K562 (cell line): Measurements from ENCODE around the gene CEP131. TPM values are rescaled to one million over a fixed set of nuclear protein-coding genes. Genes with fewer than 3 reads are reported as not detected.
A peak's percentile ranks its signal among the peaks of the same experiment; 100 is the strongest.

ENCODE experiments used
- ATAC-seq: fragments of 200-7000 bp; cut with Tn5 transposase; 3 replicates; pipeline ENCODE4 v1.9.1; 2020; ENCODE audit warnings: moderate library complexity
- BruUV-seq: library from RNA; stranded (reverse); fragments of 400-500 nt; replicated peaks from 2 replicates; lab custom pipeline; 2021; lab: Mats Ljungman, UMichigan
- CTCF ChIA-PET: fragments of 300-600 bp; formaldehyde crosslinking; extraction: SDS; loops from one replicate; lab custom pipeline; 2021; ENCODE audit warnings: low intra/inter-chr PET ratio; lab: Yijun Ruan, JAX
- POLR2A ChIA-PET: fragments of 300-600, 350-650 bp; sonication (Branson Sonifier 250); formaldehyde crosslinking; extraction: SDS; loops from one replicate; lab custom pipeline; 2021; ENCODE audit warnings: antibody characterized with exemption, inconsistent platforms; lab: Yijun Ruan, JAX
- DNase-seq, 4 experiments: peaks; one replicate each; pipeline versions ENCODE4 v3.0.0 to v3.0.0-alpha.2; 2011 to 2018; ENCODE audit warnings: low spot score in 3 of 4, mixed read lengths in 3 of 4; ENCODE audit errors: extremely low read depth in 1 of 4
- FAIRE-seq: peaks from 2 replicates; lab custom pipeline; 2011; peaks lifted over from hg19 to GRCh38; lab: Jason Lieb, UNC
- H2AFZ ChIP-seq: 2 replicates; pipeline ENCODE4 v1.6.0; 2011; ENCODE audit warnings: low read depth, low read length, control low read depth, inconsistent platforms
- H3K27ac ChIP-seq: fragments of 200-600 bp; 3 replicates; pipeline ENCODE4 v1.8.0; 2011; ENCODE audit warnings: low read depth, mild to moderate bottlenecking, control low read depth, inconsistent platforms, low read length, moderate library complexity, mixed read lengths; ENCODE audit errors: extremely low read depth
- H3K27me3 ChIP-seq, 2 experiments: fragments of 300-600 bp in 1 of 2; 2 replicates in 1 of 2; 3 replicates in 1 of 2; pipeline versions ENCODE4 v1.6.0 to v1.8.0; 2011; ENCODE audit warnings: inconsistent platforms in 2 of 2, low read length in 2 of 2, mild to moderate bottlenecking in 1 of 2, mixed read lengths in 1 of 2, moderate library complexity in 1 of 2; ENCODE audit not compliant: control insufficient read depth in 2 of 2, insufficient read depth in 2 of 2
- H3K36me3 ChIP-seq: fragments of 300-600 bp; 3 replicates; pipeline ENCODE4 v1.8.0; 2011; ENCODE audit warnings: mild to moderate bottlenecking, low read length, inconsistent platforms; ENCODE audit not compliant: control insufficient read depth, insufficient read depth
- H3K4me1 ChIP-seq, 2 experiments: fragments of 200-600 bp in 1 of 2; replicated peaks in 1 of 2; 2 replicates in 1 of 2; 3 replicates in 1 of 2; pipeline versions ENCODE4 v1.5.1 to v1.8.0; 2011; ENCODE audit warnings: inconsistent platforms in 2 of 2, low read length in 2 of 2, mild to moderate bottlenecking in 1 of 2, mixed read lengths in 1 of 2, moderate library complexity in 1 of 2; ENCODE audit not compliant: control insufficient read depth in 2 of 2, insufficient read depth in 2 of 2
- H3K4me2 ChIP-seq: 2 replicates; pipeline ENCODE4 v1.6.1; 2011; ENCODE audit warnings: low read length, control low read depth, inconsistent platforms, mixed read lengths; ENCODE audit not compliant: insufficient read depth
- H3K4me3 ChIP-seq: fragments of 200-600 bp; sonication (generic), shearing (Covaris generic); 2 replicates; pipeline ENCODE4 v1.5.1; 2016; ENCODE audit warnings: control low read depth, inconsistent platforms
- H3K79me2 ChIP-seq: fragments of 200-600 bp; 3 replicates; pipeline ENCODE4 v1.8.0; 2011; ENCODE audit warnings: low read length, inconsistent platforms; ENCODE audit not compliant: control insufficient read depth, insufficient read depth
- H3K9ac ChIP-seq, 2 experiments: 2 replicates each; pipeline versions ENCODE4 v1.6.0 to v1.6.1; 2011; ENCODE audit warnings: low read depth in 2 of 2, low read length in 2 of 2, control low read depth in 1 of 2, inconsistent platforms in 1 of 2, mild to moderate bottlenecking in 1 of 2, mixed read lengths in 1 of 2; ENCODE audit not compliant: insufficient read depth in 1 of 2
- H3K9me1 ChIP-seq: one replicate; pipeline ENCODE4 v1.6.0; 2011; ENCODE audit warnings: inconsistent platforms, mild to moderate bottlenecking, low read length, moderate library complexity; ENCODE audit not compliant: control insufficient read depth, insufficient read depth
- H3K9me3 ChIP-seq: replicated peaks from 2 replicates; pipeline ENCODE4 v1.5.1; 2011; ENCODE audit warnings: low read depth, low read length, inconsistent platforms; ENCODE audit not compliant: control insufficient read depth, insufficient read depth
- H4K20me1 ChIP-seq: replicated peaks from 2 replicates; pipeline ENCODE4 v1.6.1; 2011; ENCODE audit warnings: low read length, inconsistent platforms, mixed read lengths; ENCODE audit not compliant: control insufficient read depth, insufficient read depth
- HDAC8 ChIP-seq: fragments of 450-650 bp; IDR thresholded peaks from 2 replicates; pipeline ENCODE4 v1.6.1; 2016; ENCODE audit warnings: mild to moderate bottlenecking, missing genetic modification characterization, moderate library complexity, missing compliant biosample characterization
- MED1 ChIP-seq: sonication (generic); formaldehyde crosslinking; IDR thresholded peaks from 2 replicates; pipeline ENCODE4 v1.8.1; 2023; ENCODE audit warnings: missing genetic modification reagents, borderline replicate concordance
- NFIC ChIP-seq: fragments of 450-650 bp; IDR thresholded peaks from 2 replicates; pipeline ENCODE4 v1.6.1; 2017; ENCODE audit warnings: mild to moderate bottlenecking, inconsistent platforms
- NR2C2 ChIP-seq, 2 experiments: fragments of 200-800 bp in 1 of 2; sonication (Bioruptor generic) in 1 of 2; sonication (generic) in 1 of 2; formaldehyde crosslinking in 1 of 2; IDR thresholded peaks; 2 replicates each; pipeline versions ENCODE4 v1.6.1 to v1.8.0; 2016 to 2022; ENCODE audit warnings: mild to moderate bottlenecking in 1 of 2, missing compliant biosample characterization in 1 of 2, missing genetic modification characterization in 1 of 2, missing genetic modification reagents in 1 of 2
- PTBP1 ChIP-seq: fragments of 200-400 bp; formaldehyde crosslinking; IDR thresholded peaks from 2 replicates; pipeline ENCODE4 v1.6.1; 2017; ENCODE audit warnings: low read depth, low read length
- SRSF7 ChIP-seq: fragments of 200-400 bp; formaldehyde crosslinking; optimal IDR thresholded peaks from 2 replicates; pipeline ENCODE3; 2017; ENCODE audit warnings: mild to moderate bottlenecking, low read depth, low read length
- WGBS: fragments of 100-300 bp; shearing (Covaris generic); methylation state at CpG from one replicate; pipeline ENCODE4 v1.1.6; 2016; ENCODE audit warnings: low coverage, mixed read lengths; ENCODE audit not compliant: insufficient coverage; ENCODE audit errors: missing lambda C conversion rate; 5-methylcytosine and 5-hydroxymethylcytosine counted together
- in situ Hi-C: fragments of 300-500 bp; cut with MboI; formaldehyde crosslinking; loops from 4 replicates; pipeline ENCODE4 v1.15.0; 2018; ENCODE audit warnings: inconsistent platforms, mixed read lengths
- intact Hi-C: fragments of 100-400 bp; cut with micrococcal nuclease; formaldehyde crosslinking; loops from 2 replicates; pipeline ENCODE4 v1.14.2; 2022
- polyA plus RNA-seq, 8 experiments: library from polyadenylated mRNA; depleted of rRNA in 4 of 8; stranded (reverse) in 5 of 8; unstranded in 3 of 8; fragments of >200 nt; fragmentation: Nextera tagmentation in 2 of 8; fragmentation: Illumina TruSeq in 1 of 8; extraction: Ambion mirVana in 2 of 8; extraction: Trizol in 1 of 8; gene quantifications; 2 replicates each; pipeline versions ENCODE4 v1.2.1 to v1.2.3, GENCODE V29; 2011 to 2014; ENCODE audit warnings: inconsistent platforms in 1 of 8, missing spikeins in 1 of 8
- total RNA-seq, 7 experiments: library from RNA; depleted of rRNA in 6 of 7; stranded (reverse); fragments of >200 nt in 6 of 7; fragmentation: Illumina TruSeq in 2 of 7; extraction: Trizol in 2 of 7; gene quantifications; 2 replicates each; pipeline versions ENCODE4 v1.2.1 to v1.2.3, GENCODE V29; 2011 to 2021; ENCODE audit warnings: low replicate concordance in 1 of 7
- TF ChIP-seq, protein P1 (sequence below): fragments of 450-650 bp; IDR thresholded peaks from 2 replicates; pipeline ENCODE4 v1.6.1; 2017; ENCODE audit warnings: antibody characterized with exemption
- TF ChIP-seq, protein P2 (sequence below), 2 experiments: IDR thresholded peaks; 2 replicates each; pipeline ENCODE4 v1.6.1; 2012; ENCODE audit warnings: improper control_type of control experiment in 2 of 2, low read depth in 2 of 2, low read length in 2 of 2, borderline replicate concordance in 1 of 2
- TF ChIP-seq, protein P3 (sequence below): fragments of 200-800 bp; sonication (Bioruptor generic); IDR thresholded peaks from 2 replicates; pipeline ENCODE4 v1.6.1; 2017; ENCODE audit warnings: missing genetic modification characterization, missing compliant biosample characterization

CEP131 gene
- total and polyA plus RNA-seq, 9 of the 15 experiments (the other 6 are each of a cell fraction or from before 2014, with no cell fraction given) = 0.24 to 21.2 (median 2.3) TPM

- TF ChIP-seq SRSF7 (no peak), NFIC (no peak), MED1 (no peak), PTBP1 (no peak), HDAC8 (tag) (no peak)
- TF ChIP-seq, protein P1, sequence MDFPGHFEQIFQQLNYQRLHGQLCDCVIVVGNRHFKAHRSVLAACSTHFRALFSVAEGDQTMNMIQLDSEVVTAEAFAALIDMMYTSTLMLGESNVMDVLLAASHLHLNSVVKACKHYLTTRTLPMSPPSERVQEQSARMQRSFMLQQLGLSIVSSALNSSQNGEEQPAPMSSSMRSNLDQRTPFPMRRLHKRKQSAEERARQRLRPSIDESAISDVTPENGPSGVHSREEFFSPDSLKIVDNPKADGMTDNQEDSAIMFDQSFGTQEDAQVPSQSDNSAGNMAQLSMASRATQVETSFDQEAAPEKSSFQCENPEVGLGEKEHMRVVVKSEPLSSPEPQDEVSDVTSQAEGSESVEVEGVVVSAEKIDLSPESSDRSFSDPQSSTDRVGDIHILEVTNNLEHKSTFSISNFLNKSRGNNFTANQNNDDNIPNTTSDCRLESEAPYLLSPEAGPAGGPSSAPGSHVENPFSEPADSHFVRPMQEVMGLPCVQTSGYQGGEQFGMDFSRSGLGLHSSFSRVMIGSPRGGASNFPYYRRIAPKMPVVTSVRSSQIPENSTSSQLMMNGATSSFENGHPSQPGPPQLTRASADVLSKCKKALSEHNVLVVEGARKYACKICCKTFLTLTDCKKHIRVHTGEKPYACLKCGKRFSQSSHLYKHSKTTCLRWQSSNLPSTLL = no peak
Observed at GRCh38 chr17:81160747-81161453, 61.9 kb downstream of the CEP131 start (continued).

DNA sequence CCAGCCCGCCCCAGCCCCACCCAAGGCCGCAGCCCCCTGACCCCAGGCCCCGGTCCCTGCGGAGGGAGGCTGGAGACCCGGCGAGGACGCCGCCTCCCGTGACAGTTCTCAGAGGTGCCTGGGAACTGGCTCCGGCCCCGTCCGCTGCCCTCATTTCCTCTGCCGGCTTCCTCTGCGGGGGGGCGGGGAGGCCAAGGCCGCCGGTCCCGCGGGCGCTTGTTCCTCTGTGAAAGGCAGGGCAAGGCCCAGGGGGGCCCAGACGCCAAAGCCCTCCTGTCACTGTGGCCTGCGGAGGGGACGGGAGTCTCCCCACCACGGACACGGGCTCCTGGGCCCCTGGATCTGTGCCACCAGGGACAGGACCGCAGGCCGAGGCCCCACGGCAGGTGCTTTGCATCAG lies 62.5 kb downstream of the CEP131 start:
- in situ Hi-C loops (no loop called here), intact Hi-C loops (no loop called here)
- CTCF ChIA-PET = no interaction called here
- POLR2A ChIA-PET = no interaction called here
- no peaks in the 10 kb centered on the region; the same call in 1 of the 2 replicates for H4K20me1 ChIP-seq
- FAIRE-seq = no peak
- H3K9ac ChIP-seq = peak overlapping the region in 1 of 2 experiments; percentile 6; a peak in 1 of 4 replicates
- TF ChIP-seq, protein P2, sequence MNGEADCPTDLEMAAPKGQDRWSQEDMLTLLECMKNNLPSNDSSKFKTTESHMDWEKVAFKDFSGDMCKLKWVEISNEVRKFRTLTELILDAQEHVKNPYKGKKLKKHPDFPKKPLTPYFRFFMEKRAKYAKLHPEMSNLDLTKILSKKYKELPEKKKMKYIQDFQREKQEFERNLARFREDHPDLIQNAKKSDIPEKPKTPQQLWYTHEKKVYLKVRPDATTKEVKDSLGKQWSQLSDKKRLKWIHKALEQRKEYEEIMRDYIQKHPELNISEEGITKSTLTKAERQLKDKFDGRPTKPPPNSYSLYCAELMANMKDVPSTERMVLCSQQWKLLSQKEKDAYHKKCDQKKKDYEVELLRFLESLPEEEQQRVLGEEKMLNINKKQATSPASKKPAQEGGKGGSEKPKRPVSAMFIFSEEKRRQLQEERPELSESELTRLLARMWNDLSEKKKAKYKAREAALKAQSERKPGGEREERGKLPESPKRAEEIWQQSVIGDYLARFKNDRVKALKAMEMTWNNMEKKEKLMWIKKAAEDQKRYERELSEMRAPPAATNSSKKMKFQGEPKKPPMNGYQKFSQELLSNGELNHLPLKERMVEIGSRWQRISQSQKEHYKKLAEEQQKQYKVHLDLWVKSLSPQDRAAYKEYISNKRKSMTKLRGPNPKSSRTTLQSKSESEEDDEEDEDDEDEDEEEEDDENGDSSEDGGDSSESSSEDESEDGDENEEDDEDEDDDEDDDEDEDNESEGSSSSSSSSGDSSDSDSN (IDR thresholded peaks at IDR 0.05; ENCODE audit: borderline replicate concordance in 1 of 2, low read depth in 2 of 2, low read length in 2 of 2) = 0 out of 4 replicates have a peak, but pooled peaks of 1 of the 2 experiments have one; percentile 24
- TF ChIP-seq NR2C2 (CRISPR knock-in tag; IDR thresholded peaks at IDR 0.05) (no peak), NR2C2 (tag; IDR thresholded peaks at IDR 0.05) (no peak)
- TF ChIP-seq, protein P3, sequence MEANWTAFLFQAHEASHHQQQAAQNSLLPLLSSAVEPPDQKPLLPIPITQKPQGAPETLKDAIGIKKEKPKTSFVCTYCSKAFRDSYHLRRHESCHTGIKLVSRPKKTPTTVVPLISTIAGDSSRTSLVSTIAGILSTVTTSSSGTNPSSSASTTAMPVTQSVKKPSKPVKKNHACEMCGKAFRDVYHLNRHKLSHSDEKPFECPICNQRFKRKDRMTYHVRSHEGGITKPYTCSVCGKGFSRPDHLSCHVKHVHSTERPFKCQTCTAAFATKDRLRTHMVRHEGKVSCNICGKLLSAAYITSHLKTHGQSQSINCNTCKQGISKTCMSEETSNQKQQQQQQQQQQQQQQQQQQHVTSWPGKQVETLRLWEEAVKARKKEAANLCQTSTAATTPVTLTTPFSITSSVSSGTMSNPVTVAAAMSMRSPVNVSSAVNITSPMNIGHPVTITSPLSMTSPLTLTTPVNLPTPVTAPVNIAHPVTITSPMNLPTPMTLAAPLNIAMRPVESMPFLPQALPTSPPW (CRISPR knock-in tag) = peak; percentile 38; the same call in 1 of the 2 replicates
- no peak for ATAC-seq
- no peak for DNase-seq
- H3K27me3 ChIP-seq = peaks cover 39 to 91% of the 10 kb centered on the region in 2 experiments; a peak in 4 of 5 replicates
- peaks cover 0 to 79% of the 10 kb centered on the region in 2 experiments; a peak in 2 of 5 replicates for H3K4me1 ChIP-seq
- H2AFZ ChIP-seq = no peak overlapping the region
- BruUV-seq = no TSS peak
- H3K79me2 ChIP-seq = no peaks in the 10 kb centered on the region
- 8% methylated on average over 8 of the region's 28 CpGs for WGBS
- no peaks in the 10 kb centered on the region for H3K9me1 ChIP-seq
- H3K27ac ChIP-seq = no peak overlapping the region
- H3K9me3 ChIP-seq = no peaks in the 10 kb centered on the region
- no peak overlapping the region for H3K4me2 ChIP-seq
- no peak overlapping the region for H3K4me3 ChIP-seq
- no peaks in the 10 kb centered on the region for H3K36me3 ChIP-seq
